Kidney epithelial cell (primary cell): ENCODE data around the gene ZNF701. TPM values are rescaled to one million over a fixed set of nuclear protein-coding genes. Genes with fewer than 3 reads are reported as not detected.

Experiments used
- DNase-seq: peaks from one replicate; pipeline ENCODE4 v3.0.0-alpha.2; 2010; ENCODE audit warnings: low read depth
- H3K27me3 ChIP-seq: 2 replicates; pipeline ENCODE4 v1.6.0; 2011; ENCODE audit warnings: low read length; ENCODE audit not compliant: control insufficient read depth, insufficient read depth
- H3K36me3 ChIP-seq: 2 replicates; pipeline ENCODE4 v1.5.1; 2011; ENCODE audit warnings: low read length; ENCODE audit not compliant: control insufficient read depth, insufficient read depth
- H3K4me3 ChIP-seq: 2 replicates; pipeline ENCODE4 v1.5.1; 2011; ENCODE audit warnings: low read depth, mild to moderate bottlenecking, control low read depth, low read length
- total RNA-seq: library from RNA; depleted of rRNA; stranded (reverse); fragments of >200 nt; gene quantifications from 2 replicates; pipeline ENCODE4 v1.2.3, GENCODE V29; 2015
- TF ChIP-seq, protein P1 (sequence below): IDR thresholded peaks from 2 replicates; pipeline ENCODE4 v1.5.1; 2011; ENCODE audit warnings: mild to moderate bottlenecking, moderate library complexity, low read length, control low read depth, inconsistent platforms; ENCODE audit not compliant: insufficient read depth, poor library complexity, severe bottlenecking

Gene ZNF701
- total RNA-seq, 1 donor from 2014 or later = 11.0 TPM

GRCh38 chr19:52635786-52636570 is 65.9 kb downstream of the ZNF701 start:
- Histone ChIP-seq H3K36me3 (no peaks in the 10 kb centered on the region), H3K27me3 (no peaks in the 10 kb centered on the region), H3K4me3 (no peak overlapping the region)
- TF ChIP-seq, protein P1, sequence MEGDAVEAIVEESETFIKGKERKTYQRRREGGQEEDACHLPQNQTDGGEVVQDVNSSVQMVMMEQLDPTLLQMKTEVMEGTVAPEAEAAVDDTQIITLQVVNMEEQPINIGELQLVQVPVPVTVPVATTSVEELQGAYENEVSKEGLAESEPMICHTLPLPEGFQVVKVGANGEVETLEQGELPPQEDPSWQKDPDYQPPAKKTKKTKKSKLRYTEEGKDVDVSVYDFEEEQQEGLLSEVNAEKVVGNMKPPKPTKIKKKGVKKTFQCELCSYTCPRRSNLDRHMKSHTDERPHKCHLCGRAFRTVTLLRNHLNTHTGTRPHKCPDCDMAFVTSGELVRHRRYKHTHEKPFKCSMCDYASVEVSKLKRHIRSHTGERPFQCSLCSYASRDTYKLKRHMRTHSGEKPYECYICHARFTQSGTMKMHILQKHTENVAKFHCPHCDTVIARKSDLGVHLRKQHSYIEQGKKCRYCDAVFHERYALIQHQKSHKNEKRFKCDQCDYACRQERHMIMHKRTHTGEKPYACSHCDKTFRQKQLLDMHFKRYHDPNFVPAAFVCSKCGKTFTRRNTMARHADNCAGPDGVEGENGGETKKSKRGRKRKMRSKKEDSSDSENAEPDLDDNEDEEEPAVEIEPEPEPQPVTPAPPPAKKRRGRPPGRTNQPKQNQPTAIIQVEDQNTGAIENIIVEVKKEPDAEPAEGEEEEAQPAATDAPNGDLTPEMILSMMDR = no peak
- DNase-seq = no peak

Other genes starting within 250 kb of the ZNF701 start
- gene ZNF610, start 234.0 kb upstream of the ZNF701 start, total RNA-seq = 4.5 and 5.8 TPM in 2 replicates
- gene ZNF880, start 200.4 kb upstream of the ZNF701 start, total RNA-seq = 20.9 and 22.9 TPM in 2 replicates
- gene ZNF528, start 172.4 kb upstream of the ZNF701 start, total RNA-seq = 17.3 and 22.4 TPM in 2 replicates
- not detected in 2 replicates for gene ZNF534, start 141.1 kb upstream of the ZNF701 start, total RNA-seq
- 3.8 and 4.0 TPM in 2 replicates for gene ZNF578, start 116.7 kb upstream of the ZNF701 start, total RNA-seq
- gene ZNF808, start 42.6 kb upstream of the ZNF701 start, total RNA-seq = 12.4 and 15.0 TPM in 2 replicates
- 60.2 and 60.8 TPM in 2 replicates for gene ZNF83, start 68.1 kb downstream of the ZNF701 start, total RNA-seq
- 13.7 and 16.4 TPM in 2 replicates for gene ZNF611, start 164.8 kb downstream of the ZNF701 start, total RNA-seq
- gene ZNF600, start 216.5 kb downstream of the ZNF701 start, total RNA-seq = 6.1 and 17.9 TPM in 2 replicates